Ovary (tissue), 9 donors: Measurements from ENCODE around the gene FAM184B. TPM values are rescaled to one million over a fixed set of nuclear protein-coding genes. Genes with fewer than 3 reads are reported as not detected.

Source experiments
- DNase-seq, 5 donors: peaks; one replicate each; pipeline ENCODE4 v3.0.0-alpha.2; 2019 to 2020
- H3K27ac ChIP-seq, 2 donors: fragments of 200-600 bp; one replicate each; pipeline versions ENCODE4 v1.5.1 to v1.8.0; 2019 to 2022
- H3K27me3 ChIP-seq: fragments of 200-600 bp; one replicate; pipeline ENCODE4 v1.8.0; 2022
- H3K36me3 ChIP-seq: fragments of 200-600 bp; sonication (generic); one replicate; pipeline ENCODE4 v1.5.1; 2019
- H3K4me1 ChIP-seq: one replicate; pipeline ENCODE4 v1.8.1; 2013; ENCODE audit warnings: mild to moderate bottlenecking, moderate library complexity; ENCODE audit not compliant: insufficient read depth
- H3K4me3 ChIP-seq: fragments of 200-600 bp; sonication (generic); one replicate; pipeline ENCODE4 v1.5.1; 2017
- H3K9me3 ChIP-seq, 2 donors: fragments of 200-600 bp in 1 of 2; sonication (generic) in 1 of 2; one replicate each; pipeline versions ENCODE4 v1.5.1 to v1.8.1; 2013 to 2019; ENCODE audit warnings: mild to moderate bottlenecking in 1 of 2, moderate library complexity in 1 of 2
- EP300 ChIP-seq: sonication (generic); formaldehyde crosslinking; IDR thresholded peaks from one replicate; pipeline ENCODE4 v1.6.1; 2017; ENCODE audit warnings: antibody characterized with exemption
- POLR2A ChIP-seq: fragments of 450-650 bp; IDR thresholded peaks from one replicate; pipeline ENCODE4 v1.6.1; 2017; ENCODE audit warnings: antibody characterized with exemption, mild to moderate bottlenecking, moderate library complexity
- WGBS, 3 donors: extraction: QIAGEN DNeasy Blood & Tissue Kit in 1 of 3; methylation state at CpG; one replicate each; pipeline versions ENCODE4 v1.1.5 to v1.1.7; 2013 to 2017; 5-methylcytosine and 5-hydroxymethylcytosine counted together
- intact Hi-C, 4 donors: fragments of 100-400 bp; cut with DNase I; formaldehyde crosslinking; loops; one replicate each; pipeline versions ENCODE4 v1.11.0 to v1.15.1; 2022 to 2023
- polyA plus RNA-seq, 2 donors: library from polyadenylated mRNA; stranded (reverse); fragments of 200-250 nt in 1 of 2; fragments of 350-450 nt in 1 of 2; fragmentation: Illumina TruSeq in 1 of 2; extraction: RNeasy Lipid Tissue Mini Kit (QIAGEN cat#74804) in 1 of 2; gene quantifications; one replicate each; pipeline ENCODE4 v1.2.3, GENCODE V29; 2013 to 2014
- total RNA-seq, 7 donors: library from RNA; depleted of rRNA in 2 of 7; stranded (reverse); fragments of >200 nt in 2 of 7; fragmentation: NEBNext Ultra II Directional in 3 of 7; extraction: Animal tissue kit (Norgen Biotek cat#: 25700) in 3 of 7; gene quantifications; one replicate each; pipeline versions ENCODE4 v1.1.0 to v1.2.4, GENCODE V29; 2016 to 2023
- TF ChIP-seq, protein P1 (sequence below), 3 donors: fragments of 450-650 bp in 2 of 3; fragments of 200-600 bp in 1 of 3; IDR thresholded peaks; one replicate each; pipeline versions ENCODE4 v1.5.1 to v1.8.0; 2016 to 2022; ENCODE audit warnings: antibody characterized with exemption in 3 of 3, mild to moderate bottlenecking in 1 of 3
- donor health status: DM: no; HTN: no; CAD: no; lungs with moderate emphysema.
- donor health status: DM: no; HTN: no; CAD: no.
- donor health status: Bipolar disorder and iron deficiency.
- donor health status: DM: yes; HTN: yes; CAD: no.
- donor health status: DM: no; HTN: no; CAD: no.
- donor health status: DM: yes; HTN: yes; CAD: no.

FAM184B gene
- total and polyA plus RNA-seq, 9 donors, result 0.03 to 0.17 (median 0.04) TPM; not detected in 5

DNA sequence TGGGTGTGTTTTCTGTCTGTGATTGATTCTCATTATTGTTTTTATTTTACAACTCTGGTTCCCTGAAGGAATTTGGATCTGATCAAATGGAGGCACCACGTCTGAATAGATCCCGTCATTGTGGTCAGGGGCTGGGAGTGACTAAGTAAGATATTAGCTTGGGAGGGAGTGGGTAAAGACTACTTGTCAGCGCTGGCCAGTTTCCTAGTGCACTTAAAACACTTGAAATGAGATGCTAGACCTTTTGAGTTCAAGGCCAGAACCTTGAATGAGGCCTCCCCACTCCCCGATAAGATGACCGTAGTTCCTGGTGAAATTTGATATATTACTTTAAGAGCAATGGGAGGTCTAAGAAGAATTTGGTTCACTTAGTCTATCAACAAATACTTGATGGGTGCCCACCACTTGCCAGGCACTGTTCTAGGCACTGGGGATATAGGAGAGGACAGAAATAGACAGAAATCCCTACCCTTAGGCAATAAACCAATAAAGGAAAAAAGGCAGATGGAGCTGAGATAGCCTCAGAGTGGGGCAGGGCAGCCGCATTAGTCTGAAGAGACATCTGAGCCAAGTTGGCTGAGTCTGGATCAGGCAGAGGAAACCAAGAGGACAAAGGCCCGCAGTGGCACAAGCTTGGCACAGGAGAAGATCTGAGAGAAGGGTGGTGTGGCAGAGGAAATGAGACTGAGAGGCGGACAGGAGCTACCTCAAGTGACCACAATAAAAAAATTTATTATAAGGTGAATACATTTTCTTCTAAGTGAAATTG lies 11.8 kb downstream of the FAM184B start:
- Histone ChIP-seq H3K4me1 (no peaks in the 10 kb centered on the region), H3K4me3 (no peak overlapping the region), H3K9me3 (no peaks in the 10 kb centered on the region), H3K36me3 (no peaks in the 10 kb centered on the region), H3K27me3 (no peaks in the 10 kb centered on the region), H3K27ac (no peak overlapping the region)
- TF ChIP-seq POLR2A (no peak), EP300 (no peak)
- TF ChIP-seq, protein P1, sequence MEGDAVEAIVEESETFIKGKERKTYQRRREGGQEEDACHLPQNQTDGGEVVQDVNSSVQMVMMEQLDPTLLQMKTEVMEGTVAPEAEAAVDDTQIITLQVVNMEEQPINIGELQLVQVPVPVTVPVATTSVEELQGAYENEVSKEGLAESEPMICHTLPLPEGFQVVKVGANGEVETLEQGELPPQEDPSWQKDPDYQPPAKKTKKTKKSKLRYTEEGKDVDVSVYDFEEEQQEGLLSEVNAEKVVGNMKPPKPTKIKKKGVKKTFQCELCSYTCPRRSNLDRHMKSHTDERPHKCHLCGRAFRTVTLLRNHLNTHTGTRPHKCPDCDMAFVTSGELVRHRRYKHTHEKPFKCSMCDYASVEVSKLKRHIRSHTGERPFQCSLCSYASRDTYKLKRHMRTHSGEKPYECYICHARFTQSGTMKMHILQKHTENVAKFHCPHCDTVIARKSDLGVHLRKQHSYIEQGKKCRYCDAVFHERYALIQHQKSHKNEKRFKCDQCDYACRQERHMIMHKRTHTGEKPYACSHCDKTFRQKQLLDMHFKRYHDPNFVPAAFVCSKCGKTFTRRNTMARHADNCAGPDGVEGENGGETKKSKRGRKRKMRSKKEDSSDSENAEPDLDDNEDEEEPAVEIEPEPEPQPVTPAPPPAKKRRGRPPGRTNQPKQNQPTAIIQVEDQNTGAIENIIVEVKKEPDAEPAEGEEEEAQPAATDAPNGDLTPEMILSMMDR (IDR thresholded peaks at IDR 0.05), result no peak
- 32 to 43% (median 35%) methylated on average over 8 of the region's 8 CpGs for WGBS, 3 donors
- DNase-seq, result no peak
- intact Hi-C loops, result no loop called here

DNA sequence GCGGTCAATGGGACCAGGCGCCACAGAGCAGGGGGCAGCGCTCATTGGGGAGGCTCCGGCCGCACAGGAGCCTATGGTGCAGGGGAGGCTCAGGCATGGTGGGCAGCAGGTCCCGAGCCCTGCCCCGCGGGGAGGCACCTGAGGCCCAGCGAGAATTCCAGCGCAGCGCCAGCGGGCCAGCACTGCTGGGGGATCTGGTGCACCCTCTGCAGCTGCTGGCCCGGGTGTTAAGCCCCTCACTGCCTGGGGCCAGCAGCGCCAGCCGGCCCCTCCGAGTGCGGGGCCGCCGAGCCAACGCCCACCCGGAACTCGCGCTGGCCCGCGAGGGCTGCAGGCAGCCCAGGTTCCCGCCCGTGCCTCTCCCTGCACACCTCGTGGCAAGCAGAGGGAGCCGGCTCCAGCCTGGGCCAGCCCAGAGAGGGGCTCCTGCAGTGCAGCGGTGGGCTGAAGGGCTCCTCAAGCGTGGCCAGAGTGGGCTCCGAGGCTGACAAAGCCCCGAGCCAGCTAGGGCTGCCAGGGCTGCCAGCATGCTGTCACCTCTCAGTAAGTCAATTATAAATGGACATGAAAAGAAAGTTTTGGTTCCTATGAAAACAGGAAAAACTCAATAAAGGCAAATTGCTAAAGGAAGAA lies 14.5 kb downstream of the FAM184B start:
- H3K36me3 ChIP-seq, result no peaks in the 10 kb centered on the region
- no peak for DNase-seq
- TF ChIP-seq EP300 (no peak), POLR2A (no peak)
- TF ChIP-seq, protein P1 (IDR thresholded peaks at IDR 0.05), result no peak
- H3K4me1 ChIP-seq, result no peaks in the 10 kb centered on the region
- H3K4me3 ChIP-seq, result no peak overlapping the region
- no peaks in the 10 kb centered on the region for H3K27me3 ChIP-seq
- no peaks in the 10 kb centered on the region for H3K9me3 ChIP-seq
- WGBS, 3 donors, result 95 to 96% (median 95%) methylated on average over 26 to 33 of the region's 33 CpGs
- no peak overlapping the region for H3K27ac ChIP-seq
- intact Hi-C loops, result no loop called here

DNA sequence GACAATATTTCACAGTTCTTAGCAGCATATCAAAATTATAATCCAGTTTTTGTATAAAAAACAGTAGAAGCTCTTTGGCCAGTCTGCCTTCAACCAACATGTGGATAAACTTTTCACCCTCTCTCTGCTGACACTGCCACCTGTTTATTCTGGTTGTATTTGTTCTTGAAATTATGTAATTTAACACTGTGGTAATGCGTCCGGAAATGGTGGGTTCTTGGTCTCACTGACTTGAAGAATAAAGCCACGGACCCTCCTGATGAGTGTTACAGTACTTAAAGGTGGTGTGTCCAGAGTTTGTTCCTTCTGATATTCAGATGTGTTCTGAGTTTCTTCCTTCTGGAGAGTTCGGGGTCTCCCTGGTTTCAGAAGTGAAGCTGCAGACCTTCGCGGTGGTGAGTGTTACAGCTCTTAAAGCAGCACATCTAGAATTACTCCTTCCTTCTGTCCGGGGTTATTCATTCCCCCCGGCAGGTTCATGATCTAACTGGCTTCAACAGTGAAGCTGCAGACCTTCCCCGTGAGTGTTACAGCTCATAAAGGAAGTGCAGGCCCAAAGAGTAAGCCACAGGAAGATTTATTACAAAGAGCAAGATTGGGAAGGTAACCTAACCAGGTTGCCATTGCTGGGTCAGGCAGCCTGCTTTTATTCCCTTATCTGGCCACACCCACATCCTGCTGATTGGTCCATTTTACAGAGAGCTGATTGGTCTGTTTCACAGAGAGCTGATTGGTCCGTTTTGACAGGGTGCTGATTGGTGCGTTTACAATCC lies 15.7 kb downstream of the FAM184B start:
- H3K27ac ChIP-seq, result no peak overlapping the region
- H3K4me3 ChIP-seq, result no peak overlapping the region
- intact Hi-C loops, result no loop called here
- TF ChIP-seq, protein P1 (IDR thresholded peaks at IDR 0.05), result no peak
- TF ChIP-seq POLR2A, result no peak
- TF ChIP-seq EP300, result no peak
- H3K36me3 ChIP-seq, result no peaks in the 10 kb centered on the region
- no peaks in the 10 kb centered on the region for H3K27me3 ChIP-seq
- no peaks in the 10 kb centered on the region for H3K4me1 ChIP-seq
- WGBS, 3 donors, result 85 to 89% (median 88%) methylated on average over 11 of the region's 11 CpGs
- no peak for DNase-seq
- H3K9me3 ChIP-seq, result no peaks in the 10 kb centered on the region

DNA sequence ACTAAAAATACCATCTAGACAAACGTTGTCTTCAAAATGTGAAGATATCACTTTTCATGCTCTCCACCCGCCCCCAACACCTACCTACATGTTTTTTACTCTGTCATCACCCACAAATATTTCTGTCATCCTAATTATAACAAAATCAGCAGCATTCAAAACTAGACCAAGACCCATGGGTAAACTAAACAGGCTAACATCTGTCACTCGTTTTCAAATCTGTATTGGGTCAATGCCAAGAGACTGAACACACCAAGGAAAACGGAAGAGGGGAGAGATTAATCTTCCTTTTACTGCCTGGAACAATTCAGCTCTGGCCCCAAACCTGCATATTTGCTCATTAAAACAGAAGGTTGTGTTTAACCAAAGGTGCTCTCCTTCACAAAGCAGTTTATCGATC lies 17.5 kb downstream of the FAM184B start:
- intact Hi-C loops, result no loop called here
- WGBS, 3 donors, result 25 to 37% (median 27%) methylated on average over 5 of the region's 5 CpGs

More for the DNA sequence above, 17.5 kb downstream of the FAM184B start:
- Histone ChIP-seq H3K4me3 (no peak overlapping the region), H3K27me3 (no peaks in the 10 kb centered on the region), H3K9me3 (no peaks in the 10 kb centered on the region), H3K27ac (no peak overlapping the region), H3K36me3 (no peaks in the 10 kb centered on the region), H3K4me1 (no peaks in the 10 kb centered on the region)
- no peak for DNase-seq
- TF ChIP-seq, protein P1 (IDR thresholded peaks at IDR 0.05), result no peak
- TF ChIP-seq POLR2A (no peak), EP300 (no peak)
